ENCODE data around the gene NF2.

The NF2 gene

GRCh38 chr22:29726106-29726505 lies 122.7 kb downstream of the NF2 start:
- DNase-seq: no peak

GRCh38 chr22:29726512-29727130 lies 123.2 kb downstream of the NF2 start:
- peak; percentile 60 for DNase-seq

GRCh38 chr22:29727131-29727523 lies 123.7 kb downstream of the NF2 start:
- DNase-seq: no peak

GRCh38 chr22:29729161-29729560 lies 125.7 kb downstream of the NF2 start:
- no peak for DNase-seq

- DNase-seq: no peak
Measured at GRCh38 chr22:29731058-29731850, 127.8 kb downstream of the NF2 start.

- peak; percentile 70 for DNase-seq
Measured at GRCh38 chr22:29732883-29733282, 129.4 kb downstream of the NF2 start.

- peak; percentile 90 for DNase-seq
Measured at GRCh38 chr22:29733362-29734201, 130.1 kb downstream of the NF2 start.

GRCh38 chr22:29734406-29734805 lies 131.0 kb downstream of the NF2 start:
- DNase-seq: no peak

GRCh38 chr22:29734838-29735237 lies 131.4 kb downstream of the NF2 start:
- no peak for DNase-seq

- no peak for DNase-seq
Measured at GRCh38 chr22:29735416-29735815, 132.0 kb downstream of the NF2 start.

- DNase-seq: no peak
Measured at GRCh38 chr22:29737251-29738117, 134.1 kb downstream of the NF2 start.

- no peak for DNase-seq
Measured at GRCh38 chr22:29738118-29738815, 134.8 kb downstream of the NF2 start.

- no peak for DNase-seq
Measured at GRCh38 chr22:29739346-29739875, 136.0 kb downstream of the NF2 start.

GRCh38 chr22:29740216-29740615 lies 136.8 kb downstream of the NF2 start:
- DNase-seq: no peak

GRCh38 chr22:29741926-29742325 lies 138.5 kb downstream of the NF2 start:
- no peak for DNase-seq

GRCh38 chr22:29742326-29742725 lies 138.9 kb downstream of the NF2 start:
- no peak for DNase-seq

GRCh38 chr22:29744902-29745301 lies 141.5 kb downstream of the NF2 start:
- DNase-seq: peak; percentile 99

- no peak for DNase-seq
Measured at GRCh38 chr22:29747832-29748231, 144.4 kb downstream of the NF2 start.
